CD4-positive, alpha-beta T cell treated with Interleukin-4 for 4 hours (primary cell): ENCODE data around the gene TTC39C.
A peak's percentile ranks its signal among the peaks of the same experiment; 100 is the strongest.

Experiments used
- DNase-seq: peaks from one replicate; pipeline ENCODE4 v3.0.0-alpha.2; 2020

TTC39C gene

DNA sequence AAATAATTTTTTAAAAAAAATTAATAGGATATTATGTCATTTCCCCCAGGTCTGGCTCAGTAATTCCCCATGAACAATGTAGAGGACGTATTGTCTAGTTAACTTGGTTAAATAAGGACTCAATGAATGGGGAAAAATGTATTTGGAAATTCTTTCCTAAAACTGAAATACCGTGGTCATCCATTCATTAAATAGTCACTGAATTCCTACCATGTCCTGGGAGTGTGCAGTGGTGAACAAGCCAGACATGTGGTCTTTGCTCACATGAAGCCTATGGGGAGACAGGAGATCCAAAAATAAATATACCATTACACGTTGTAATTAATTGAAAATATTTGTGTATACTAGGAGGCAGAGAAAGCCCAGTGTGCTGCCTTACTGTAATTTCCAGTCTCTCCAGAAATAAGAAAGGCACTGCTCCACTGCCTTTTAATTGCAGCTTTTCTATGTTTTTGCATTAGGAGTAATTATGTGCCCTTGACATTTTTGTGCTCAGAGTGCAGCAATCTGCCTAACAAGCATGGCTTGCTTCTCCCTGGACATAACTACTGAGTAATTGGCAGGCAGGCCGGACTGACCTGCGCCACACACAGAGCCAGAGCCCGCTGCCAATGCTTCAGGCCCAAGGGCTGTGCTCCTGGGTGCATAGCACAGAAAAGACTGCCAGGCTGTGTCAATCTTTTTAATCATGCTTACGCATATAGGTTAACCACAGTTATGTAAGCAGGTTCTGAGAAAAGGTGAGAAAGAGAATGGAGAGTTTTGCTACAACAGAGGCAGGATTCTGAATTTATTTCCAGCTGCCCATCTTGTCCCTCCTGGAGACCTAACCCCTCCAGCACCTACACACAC lies 22.2 kb upstream of the TTC39C start:
- DNase-seq, result peak; percentile 85

DNA sequence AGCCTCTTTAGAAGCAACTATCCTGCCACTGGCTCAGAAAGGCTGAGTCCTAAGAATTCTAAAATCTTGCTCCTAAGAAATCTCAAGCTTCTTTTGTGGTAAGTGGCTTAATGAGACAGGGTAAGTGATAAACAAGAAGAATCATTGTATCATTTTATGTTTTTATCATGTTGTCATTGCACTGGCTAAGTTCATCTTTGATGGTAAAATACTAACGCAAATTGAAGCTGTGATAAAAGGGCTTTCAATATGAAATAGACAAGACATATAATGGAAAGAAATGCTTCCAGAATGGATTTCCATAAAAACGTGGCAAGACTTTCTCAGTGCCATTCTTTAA lies 21.6 kb upstream of the TTC39C start:
- DNase-seq, result no peak

DNA sequence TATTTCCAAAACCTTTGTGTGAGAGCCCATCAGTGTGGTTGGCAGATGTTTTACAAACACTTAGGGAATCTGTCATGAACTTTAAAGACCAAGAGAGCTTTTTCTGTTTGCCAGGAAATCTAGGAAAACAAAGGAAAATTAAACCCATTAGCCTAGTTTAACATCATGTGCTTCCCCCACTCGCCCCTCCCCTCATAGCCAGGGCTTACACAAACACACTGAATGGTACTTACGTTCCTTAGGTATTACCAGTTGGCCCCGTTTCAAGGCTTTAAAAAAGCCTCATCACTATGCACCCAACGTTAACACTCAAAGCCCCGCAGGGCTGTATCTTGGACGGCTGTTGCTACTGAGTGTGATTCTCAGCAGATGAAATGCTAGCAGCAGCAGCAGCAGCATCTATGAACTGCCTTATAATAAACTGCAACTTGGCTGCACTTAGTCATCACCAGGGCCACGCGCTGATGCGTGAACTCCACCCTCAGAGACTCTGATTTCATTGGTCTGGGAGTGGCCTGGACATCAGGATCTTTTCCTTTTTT lies 20.1 kb upstream of the TTC39C start:
- peak; percentile 77 for DNase-seq

DNA sequence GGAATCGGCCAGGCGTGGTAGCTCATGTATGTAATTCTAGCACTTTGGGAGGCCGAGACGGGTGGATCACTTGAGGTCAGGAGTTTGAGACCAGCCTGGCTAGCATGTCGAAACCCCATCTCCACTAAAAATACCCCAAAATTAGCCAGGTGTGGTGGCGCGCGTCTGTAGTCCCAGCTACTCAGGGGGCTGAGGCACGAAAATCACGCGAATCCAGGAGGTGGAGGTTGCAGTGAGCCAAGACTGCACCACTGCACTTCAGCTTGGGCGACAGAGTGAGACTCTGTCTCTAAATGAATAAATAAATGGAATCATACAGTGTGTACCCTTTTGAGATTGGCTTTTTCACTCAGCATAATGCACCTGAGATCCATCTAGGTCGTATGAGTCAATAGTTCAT lies 19.4 kb upstream of the TTC39C start:
- DNase-seq, result no peak

DNA sequence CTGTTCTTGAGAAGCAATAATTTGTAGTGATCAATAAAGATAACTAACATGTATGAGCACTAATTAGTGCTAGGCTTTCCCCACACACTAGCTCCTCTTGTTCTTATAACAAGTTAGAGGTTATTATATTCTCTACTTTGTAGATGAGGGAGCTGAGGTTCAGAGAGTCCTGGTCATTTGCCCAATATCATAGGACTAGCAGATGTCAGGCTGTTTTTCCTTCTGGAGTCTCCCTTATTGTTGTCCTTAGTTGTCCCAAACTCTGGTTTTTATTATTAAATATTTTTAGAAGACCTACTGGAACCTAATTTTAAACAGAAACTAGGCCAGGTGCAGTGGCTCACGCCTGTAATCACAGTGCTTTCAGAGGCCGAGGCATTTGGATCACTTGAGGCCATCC lies 16.5 kb upstream of the TTC39C start:
- DNase-seq, result no peak

DNA sequence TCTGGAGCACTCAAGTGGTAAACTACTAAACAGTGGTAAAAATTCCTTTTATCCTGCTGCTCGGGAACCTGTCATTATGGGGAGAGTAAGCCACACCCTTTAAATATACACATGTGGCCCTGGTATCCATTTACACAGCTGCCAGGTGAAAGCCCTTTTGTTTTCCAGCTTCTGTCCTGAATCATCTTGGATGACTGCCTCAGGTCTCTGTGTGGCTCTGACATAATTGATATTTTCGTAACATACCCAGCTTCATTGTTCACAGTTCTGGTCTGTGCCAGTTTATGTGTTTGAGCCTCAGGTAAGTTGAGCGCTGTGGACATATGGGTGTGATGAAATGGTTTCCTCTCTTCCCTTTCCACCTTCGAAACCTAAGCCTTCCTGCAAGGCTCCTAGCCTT lies 15.7 kb upstream of the TTC39C start:
- DNase-seq, result no peak

DNA sequence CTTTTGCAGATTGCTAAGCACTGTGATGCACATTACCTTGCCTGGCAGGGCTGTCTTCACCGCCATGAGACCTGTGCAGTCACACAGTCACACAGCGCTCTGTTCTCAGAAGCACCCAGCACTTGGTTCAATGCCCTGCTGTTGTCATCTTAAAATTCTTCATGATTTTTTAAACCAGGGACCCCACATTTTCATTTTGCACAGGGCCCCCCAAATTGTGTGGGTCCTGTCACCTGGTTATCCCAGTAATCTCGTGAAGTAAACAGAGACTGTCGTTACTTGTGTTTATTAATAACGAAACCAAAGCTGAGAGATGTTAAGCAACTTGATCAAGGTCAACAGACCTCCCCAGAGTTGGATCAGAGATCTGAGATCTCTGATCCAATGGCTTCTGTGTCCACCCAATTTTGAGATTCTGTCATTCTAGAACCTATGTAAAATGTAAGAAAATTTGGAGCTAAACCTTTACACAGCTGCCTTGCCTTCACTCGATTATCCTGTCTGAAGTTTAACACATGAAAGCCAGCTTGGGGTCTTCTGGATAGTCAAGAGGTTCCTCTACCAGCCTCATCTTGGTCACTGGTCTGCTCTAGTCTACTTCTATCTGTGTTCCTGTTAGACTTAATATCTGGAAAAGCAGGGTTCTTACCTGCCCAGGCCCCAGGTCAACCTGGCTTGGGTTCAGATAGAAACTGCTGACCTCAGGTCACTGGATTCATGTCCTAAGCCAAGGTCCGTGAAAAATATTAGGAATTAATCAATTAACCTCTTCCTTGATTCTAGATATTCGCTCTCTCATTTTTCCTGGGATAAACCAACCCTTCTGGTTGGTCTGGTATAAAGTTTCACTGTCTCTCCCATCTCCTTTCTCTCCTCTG lies 13.7 kb upstream of the TTC39C start:
- peak; percentile 41 for DNase-seq

DNA sequence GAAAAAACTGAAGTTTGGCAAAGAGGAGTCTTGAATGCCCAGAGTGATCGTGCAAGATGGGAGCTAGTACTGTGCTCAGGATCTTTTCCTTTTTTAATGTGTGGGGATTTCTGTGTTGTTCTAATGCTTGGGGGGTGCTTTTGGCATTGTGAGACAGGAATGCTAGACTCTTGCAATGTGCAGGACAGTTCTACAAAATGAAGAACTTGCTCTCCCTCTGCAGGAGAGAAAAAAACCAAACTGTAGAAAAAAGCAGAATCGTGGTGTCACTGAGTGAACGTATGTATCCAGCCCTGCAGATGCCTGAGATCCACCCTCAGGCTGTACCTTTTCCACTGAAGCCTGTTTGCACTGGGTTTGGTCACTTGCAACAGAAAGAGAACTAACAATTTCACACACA lies 12.1 kb upstream of the TTC39C start:
- DNase-seq, result peak; percentile 39

DNA sequence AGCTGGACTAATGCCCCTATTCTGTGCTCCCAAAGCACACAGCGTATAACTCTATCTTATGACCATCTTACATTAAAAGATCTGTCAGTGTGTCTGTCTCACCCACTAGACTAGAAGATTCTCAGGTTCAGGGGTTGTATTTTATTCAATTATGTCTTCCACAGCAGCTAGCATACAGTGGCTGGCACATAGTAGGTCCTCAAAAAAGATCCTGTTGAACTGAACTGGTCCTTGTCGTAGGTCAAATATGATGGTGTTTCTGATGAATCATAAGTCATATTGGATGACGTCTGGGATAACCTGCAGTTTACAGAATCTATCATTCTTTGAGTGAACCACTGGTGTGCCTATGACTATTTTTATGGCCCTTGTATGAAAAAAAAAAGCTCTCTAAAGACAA lies 11.3 kb upstream of the TTC39C start:
- DNase-seq, result no peak

DNA sequence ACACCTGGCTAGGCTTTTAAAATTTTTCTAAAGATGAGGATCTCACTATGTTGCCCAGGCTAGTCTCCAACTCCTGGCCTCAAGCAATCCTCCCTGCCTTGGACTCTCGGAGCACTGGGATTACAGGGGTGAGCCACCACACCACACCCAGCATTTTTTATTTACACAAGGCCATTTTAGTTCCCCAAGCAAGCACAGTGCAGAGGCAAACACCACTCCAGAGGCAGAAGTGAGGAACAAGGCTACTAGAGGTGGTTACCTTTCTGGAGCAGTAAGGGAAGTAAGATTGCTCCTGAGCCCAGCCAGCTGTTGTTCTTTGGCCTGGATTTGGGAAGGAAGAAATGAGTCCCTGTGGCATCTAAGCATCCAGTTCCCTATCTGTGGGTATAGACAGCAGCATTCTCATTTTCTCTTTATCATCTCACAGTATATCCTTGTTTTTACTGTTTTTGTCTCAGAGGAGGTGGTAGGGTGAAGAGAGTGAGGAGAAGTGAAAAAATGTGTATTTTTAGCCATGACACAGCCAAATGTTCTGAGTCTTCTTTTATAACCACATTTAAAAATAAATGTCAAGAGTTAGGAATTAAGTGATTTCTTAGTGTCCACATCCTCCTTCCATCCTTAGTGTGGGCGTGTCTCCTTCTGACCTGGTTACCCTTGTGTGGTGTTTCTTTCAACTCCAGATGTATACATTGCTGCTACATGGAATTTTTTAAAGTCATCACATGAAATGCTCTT lies 10.5 kb upstream of the TTC39C start:
- no peak for DNase-seq

DNA sequence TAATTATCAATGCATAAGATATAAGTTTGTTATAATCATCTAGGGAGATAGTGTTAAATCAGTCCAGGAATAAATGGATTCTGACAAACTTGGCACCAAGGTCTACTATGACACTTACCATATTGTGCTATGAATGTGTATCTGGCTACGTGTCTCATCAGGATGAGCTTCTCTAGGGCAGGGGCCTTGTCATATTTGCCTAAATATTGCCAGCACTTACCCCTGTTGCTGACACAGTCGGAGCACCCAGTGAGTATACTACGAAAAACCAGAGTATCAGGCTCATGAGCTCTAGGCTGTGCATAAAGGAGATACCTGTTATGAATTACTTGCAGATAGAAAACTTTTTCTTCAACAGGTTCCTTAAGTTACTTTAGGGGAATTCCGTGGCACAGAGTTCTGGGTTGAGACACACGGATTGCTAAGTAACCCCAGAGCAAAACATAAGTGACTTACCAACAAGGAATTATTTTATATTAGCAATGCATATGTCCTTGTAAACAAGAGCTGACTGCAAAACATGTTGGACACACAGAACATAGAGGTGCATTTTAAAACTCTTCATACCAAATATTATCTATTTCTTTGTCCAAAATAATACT lies 7.7 kb upstream of the TTC39C start:
- DNase-seq, result peak; percentile 73

DNA sequence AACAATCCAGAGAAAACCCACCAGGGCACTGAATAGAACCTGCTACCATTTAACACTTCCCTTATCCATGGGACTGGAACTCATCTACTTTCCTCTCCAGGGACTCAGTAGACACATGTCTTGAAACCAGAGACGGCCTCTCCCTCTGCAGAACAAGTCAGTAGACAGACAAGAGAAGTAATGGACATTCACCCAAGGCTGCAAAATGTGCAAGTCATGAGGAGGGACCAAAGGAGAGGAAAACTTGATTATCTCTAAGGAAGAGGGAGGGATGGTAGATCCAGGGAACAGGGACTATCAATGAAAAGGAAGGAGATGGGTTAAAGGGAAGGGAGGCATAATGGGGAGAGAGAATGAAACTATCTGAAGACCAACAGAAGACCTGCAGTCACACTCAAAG lies 5.3 kb upstream of the TTC39C start:
- DNase-seq, result no peak

DNA sequence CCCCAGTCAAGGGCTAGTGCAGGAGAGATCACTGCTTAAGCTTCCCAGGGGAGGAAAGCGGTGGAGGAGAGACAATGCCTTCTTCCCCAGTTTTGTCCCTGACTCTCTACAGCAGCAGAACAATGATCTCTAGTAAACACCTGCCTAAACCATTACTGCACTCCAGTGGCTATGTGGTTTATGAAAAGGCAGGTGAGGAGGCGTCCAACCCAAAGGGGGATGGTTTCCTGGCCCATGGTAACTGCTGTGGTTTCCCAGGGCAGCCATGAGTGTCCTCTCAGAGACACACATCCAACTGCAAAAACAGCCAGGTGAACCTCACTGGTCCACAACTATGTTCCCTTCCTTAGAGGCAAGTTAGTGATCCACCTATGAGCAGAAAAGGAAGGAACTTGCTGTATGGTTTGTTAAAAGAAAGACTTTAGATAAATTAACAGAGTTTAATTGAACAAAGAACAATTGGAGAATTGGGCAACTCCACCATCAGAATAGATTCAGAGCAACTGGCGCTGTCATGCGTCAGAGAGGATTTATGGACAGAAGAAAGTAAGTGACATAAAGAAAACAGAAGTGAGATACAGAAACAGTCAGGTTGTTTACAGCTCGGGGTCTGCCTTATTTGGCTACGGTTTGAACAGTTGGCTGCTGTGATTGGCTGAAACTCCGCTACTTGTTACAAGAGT lies 4.8 kb upstream of the TTC39C start:
- peak; percentile 59 for DNase-seq

DNA sequence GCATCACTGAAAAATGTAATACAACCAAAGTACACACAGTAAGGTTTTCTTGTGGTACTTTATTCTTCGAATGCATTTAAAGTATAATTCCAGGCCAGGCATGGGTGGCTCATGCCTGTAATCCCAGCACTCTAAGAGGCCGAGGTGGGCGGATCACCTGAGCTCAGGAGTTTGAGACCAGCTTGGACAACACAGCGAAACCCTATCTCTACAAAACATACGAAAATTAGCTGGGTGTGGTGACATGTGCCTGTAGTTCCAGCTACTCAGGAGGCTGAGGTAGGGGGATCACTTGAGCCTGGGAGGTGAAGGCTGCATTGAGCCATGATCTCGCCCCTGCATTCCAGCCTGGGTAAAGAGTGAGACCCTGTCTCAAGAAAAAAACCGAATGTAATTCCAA lies 3.9 kb upstream of the TTC39C start:
- no peak for DNase-seq

DNA sequence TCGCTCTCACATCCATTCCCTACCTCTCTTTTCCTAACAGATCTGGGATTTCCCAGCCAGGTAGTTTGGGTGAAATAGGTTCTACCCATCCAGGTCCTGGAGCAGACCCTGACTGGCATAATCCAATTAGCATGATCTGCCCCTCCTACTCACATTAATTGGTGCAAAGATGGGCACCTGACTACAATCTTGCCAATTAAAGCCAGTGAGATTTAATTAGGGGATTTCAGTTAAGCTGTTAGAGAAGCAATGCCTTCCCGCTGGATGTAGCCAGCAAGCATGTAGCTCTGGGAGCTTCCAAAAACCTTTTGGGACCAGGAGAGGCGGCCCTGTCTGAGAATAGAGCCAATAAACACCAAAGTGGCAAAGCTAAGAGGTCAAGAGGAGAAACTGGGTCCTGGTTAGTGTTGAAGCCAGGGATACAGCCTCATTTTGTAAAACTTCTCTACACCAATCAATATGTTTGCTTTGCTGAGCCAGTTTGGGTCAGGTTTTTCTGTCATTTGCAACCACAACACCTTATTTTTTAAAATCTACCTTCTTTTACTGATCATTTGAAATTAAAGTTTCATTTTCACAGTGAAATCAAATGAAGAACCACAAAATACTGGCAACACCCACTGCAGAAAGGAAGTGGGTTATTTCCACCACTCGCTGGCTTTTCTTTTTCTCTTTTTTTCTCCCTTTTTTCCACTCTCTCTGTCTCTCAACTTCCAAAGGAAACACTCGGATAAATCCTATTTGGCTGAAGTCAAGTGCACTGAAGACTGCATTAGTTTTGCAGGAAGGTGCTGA lies 3.2 kb upstream of the TTC39C start:
- DNase-seq, result peak; percentile 66

DNA sequence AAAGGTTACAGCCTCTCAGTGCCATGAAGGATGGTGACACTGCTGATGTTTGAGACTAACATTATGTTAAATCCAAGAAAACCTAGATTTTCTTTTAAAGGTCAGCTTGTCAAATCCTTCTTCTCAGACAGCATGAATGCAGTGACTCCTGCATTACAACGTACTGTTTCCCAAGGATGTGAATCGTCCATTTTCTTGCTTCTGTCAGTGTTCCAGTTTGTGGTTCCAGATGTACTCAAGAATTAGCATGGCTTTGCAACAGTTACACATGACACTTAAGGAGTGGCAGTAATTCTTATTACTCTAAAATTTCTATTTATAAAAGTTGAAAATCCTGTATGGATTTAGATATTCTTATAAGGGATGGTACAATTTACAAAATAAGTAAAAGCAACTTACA lies 1.5 kb upstream of the TTC39C start:
- no peak for DNase-seq

DNA sequence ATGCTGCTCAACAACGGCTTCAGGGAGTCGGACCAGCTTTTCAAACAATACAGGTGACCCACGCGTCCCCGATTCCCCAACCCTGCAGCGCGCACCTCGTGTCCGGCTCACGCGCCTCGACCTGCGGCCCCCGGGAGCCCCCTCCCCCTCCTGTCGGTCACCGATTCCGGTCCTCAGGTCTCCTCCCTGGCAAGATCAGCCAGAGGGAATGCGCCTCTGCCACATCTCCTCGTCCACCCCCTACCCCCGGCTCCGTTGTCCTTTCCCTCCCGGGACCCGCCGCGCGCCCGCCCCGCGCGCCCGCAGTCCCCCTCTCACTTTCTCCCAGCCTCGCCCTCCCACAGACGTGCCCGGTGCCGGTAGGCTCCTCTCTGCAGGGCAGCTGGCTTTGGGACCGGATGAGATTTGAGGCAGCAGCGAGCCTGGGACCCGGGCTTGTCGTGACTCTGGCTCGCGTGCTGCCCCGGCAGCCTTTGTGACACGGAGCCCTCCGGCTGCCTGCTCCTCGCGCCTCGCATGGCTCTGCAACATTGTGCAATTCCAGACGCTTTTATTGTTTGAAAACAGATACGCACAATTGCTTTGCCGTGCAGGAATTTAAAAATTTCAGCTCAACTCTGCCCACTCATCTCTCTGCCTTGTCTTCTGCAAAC lies 558 bp downstream of the TTC39C start:
- peak; percentile 32 for DNase-seq

DNA sequence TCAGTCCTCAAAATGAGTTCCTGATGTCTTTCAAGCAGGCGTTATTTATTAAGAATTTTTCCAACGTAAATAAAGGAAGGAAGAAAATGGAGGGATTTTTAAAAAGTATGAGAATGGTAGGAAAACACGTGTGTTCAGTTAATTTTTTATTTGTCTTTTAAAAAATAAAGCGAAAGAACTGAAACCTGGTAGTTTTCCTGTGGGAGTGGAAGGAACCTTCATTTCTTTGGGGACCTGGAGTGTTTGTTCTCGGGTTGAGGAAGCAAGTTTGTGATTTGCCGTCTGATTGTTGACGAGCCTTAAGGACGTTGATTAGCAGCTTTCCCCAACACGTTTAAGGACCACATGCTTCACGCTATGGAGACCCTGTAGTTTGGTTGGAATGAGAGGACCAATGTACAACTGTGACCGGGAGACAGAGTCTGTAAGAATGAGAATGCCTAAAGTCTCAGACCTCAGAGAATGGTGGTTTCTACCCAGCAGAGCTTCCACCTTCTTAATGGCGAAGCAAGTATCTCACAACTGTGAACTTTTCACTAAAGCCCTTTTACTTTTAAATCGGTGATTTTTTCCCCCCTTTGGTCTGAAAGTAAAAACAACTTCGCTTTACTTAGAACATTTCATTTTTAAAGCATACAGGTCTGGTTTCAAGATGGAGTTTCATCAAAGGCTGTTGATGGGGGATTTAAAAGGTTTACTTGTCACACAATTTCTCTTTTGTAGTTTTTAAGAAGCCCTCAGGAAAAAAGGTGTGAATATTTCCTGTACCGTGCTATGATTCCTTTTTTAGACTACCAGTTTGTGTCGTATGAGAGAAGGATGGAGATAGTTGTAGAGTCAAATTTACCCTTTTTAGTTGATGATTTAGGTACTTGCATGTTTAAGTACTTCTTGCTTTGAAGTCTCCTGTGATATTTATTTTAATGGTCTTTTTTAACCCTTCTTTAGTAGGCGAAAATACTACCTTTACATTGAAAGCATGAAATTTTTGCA lies 1.4 kb downstream of the TTC39C start:
- DNase-seq, result peak; percentile 30

DNA sequence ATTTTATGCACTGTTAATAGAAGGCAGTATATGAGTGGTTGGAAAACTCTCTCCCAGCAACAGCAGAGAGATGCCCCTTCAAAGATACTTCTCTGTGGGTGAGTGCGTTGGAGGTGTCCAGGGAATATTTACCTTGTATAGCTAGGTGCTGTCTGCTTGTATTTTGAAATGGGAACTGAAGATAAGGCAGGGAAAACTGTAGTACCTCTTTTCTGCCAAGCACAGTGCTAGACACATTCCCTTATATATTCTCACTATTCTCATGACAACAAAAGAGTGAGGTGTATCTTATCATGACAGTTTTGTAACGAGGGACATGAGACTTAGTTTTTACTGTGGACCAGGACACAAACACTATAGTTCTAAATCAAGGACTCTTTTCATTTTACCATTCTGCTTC lies 2.1 kb downstream of the TTC39C start:
- no peak for DNase-seq
